HepG2 (cell line): ENCODE results near the gene CLDN5. TPM values are rescaled to one million over a fixed set of nuclear protein-coding genes. Genes with fewer than 3 reads are reported as not detected.
A peak's percentile ranks its signal among the peaks of the same experiment; 100 is the strongest.

Experiments used
- AGO2 ChIP-seq: fragments of 200-400 bp; formaldehyde crosslinking; optimal IDR thresholded peaks from 2 replicates; pipeline ENCODE3; 2017; ENCODE audit warnings: mild to moderate bottlenecking, low read depth, low read length, moderate library complexity
- ASH2L ChIP-seq: fragments of 300-600, 200-600 bp; sonication (generic); IDR thresholded peaks from 2 replicates; pipeline ENCODE4 v1.7.0; 2017; ENCODE audit warnings: low read depth, mild to moderate bottlenecking, moderate library complexity, mixed read lengths, low read length; ENCODE audit not compliant: insufficient read length
- CREB1 ChIP-seq, 2 experiments: fragments of 450-650 bp in 1 of 2; IDR thresholded peaks; 2 replicates each; pipeline ENCODE4 v1.6.1; 2016 to 2017; ENCODE audit warnings: control low read depth in 1 of 2, mild to moderate bottlenecking in 1 of 2, missing compliant biosample characterization in 1 of 2, missing genetic modification characterization in 1 of 2
- ESRRA ChIP-seq: sonication (generic); formaldehyde crosslinking; IDR thresholded peaks from 2 replicates; pipeline ENCODE4 v1.5.1; 2020; ENCODE audit warnings: mild to moderate bottlenecking, low read depth, missing genetic modification reagents
- HMGA1 ChIP-seq: sonication (generic); formaldehyde crosslinking; conservative IDR thresholded peaks from 2 replicates; pipeline ENCODE4 v1.4.0; 2020; ENCODE audit warnings: missing genetic modification reagents
- PHB2 ChIP-seq: fragments of 450-650 bp; IDR thresholded peaks from 2 replicates; pipeline ENCODE4 v1.6.1; 2018; ENCODE audit not compliant: partially characterized antibody
- POLR2A ChIP-seq, 2 experiments: IDR thresholded peaks; 2 replicates each; pipeline ENCODE4 v1.6.1; 2011; ENCODE audit warnings: low read depth in 2 of 2, low read length in 2 of 2, mild to moderate bottlenecking in 1 of 2, moderate library complexity in 1 of 2; ENCODE audit not compliant: insufficient read depth in 1 of 2
- RBFOX2 ChIP-seq: fragments of 200-400 bp; formaldehyde crosslinking; IDR thresholded peaks from 2 replicates; pipeline ENCODE4 v1.6.1; 2017; ENCODE audit warnings: low read depth, mild to moderate bottlenecking, low read length
- REXO4 ChIP-seq: sonication (generic); formaldehyde crosslinking; IDR thresholded peaks from 2 replicates; pipeline ENCODE4 v1.8.0; 2022; ENCODE audit warnings: missing genetic modification reagents, mild to moderate bottlenecking, borderline replicate concordance
- RNF2 ChIP-seq: fragments of 450-650 bp; conservative IDR thresholded peaks from 2 replicates; pipeline ENCODE4 v1.6.1; 2016; ENCODE audit warnings: low read depth
- SIN3B ChIP-seq: fragments of 150-350 bp; IDR thresholded peaks from 2 replicates; pipeline ENCODE4 v1.6.1; 2014; ENCODE audit warnings: low read length
- SIX1 ChIP-seq: sonication (generic); formaldehyde crosslinking; IDR thresholded peaks from 2 replicates; pipeline ENCODE4 v1.4.0; 2020; ENCODE audit warnings: missing genetic modification reagents, borderline replicate concordance
- TBL1XR1 ChIP-seq: fragments of 150-350 bp; IDR thresholded peaks from 2 replicates; pipeline ENCODE4 v1.6.1; 2014; ENCODE audit warnings: borderline replicate concordance, low read length; ENCODE audit not compliant: partially characterized antibody
- ZBTB21 ChIP-seq: sonication (generic); formaldehyde crosslinking; IDR thresholded peaks from 2 replicates; pipeline ENCODE4 v1.4.0; 2020; ENCODE audit warnings: missing genetic modification reagents
- ZFP82 ChIP-seq: sonication (generic); formaldehyde crosslinking; IDR thresholded peaks from 2 replicates; pipeline ENCODE4 v1.5.1; 2020; ENCODE audit warnings: mild to moderate bottlenecking, missing genetic modification reagents, borderline replicate concordance
- ZNF354B ChIP-seq: sonication (generic); formaldehyde crosslinking; IDR thresholded peaks from 2 replicates; pipeline ENCODE4 v1.8.0; 2022; ENCODE audit warnings: mild to moderate bottlenecking, missing genetic modification reagents
- ZNF501 ChIP-seq: sonication (generic); formaldehyde crosslinking; IDR thresholded peaks from 2 replicates; pipeline ENCODE4 v1.5.1; 2020; ENCODE audit warnings: mild to moderate bottlenecking, moderate library complexity, missing genetic modification reagents
- ZNF616 ChIP-seq: sonication (generic); formaldehyde crosslinking; IDR thresholded peaks from 2 replicates; pipeline ENCODE4 v1.5.0; 2020; ENCODE audit warnings: low read depth, mild to moderate bottlenecking, missing genetic modification reagents
- ZNF674 ChIP-seq: sonication (generic); formaldehyde crosslinking; IDR thresholded peaks from 2 replicates; pipeline ENCODE4 v1.5.0; 2020; ENCODE audit warnings: low read depth, mild to moderate bottlenecking, missing genetic modification reagents
- ZNF83 ChIP-seq: sonication (generic); formaldehyde crosslinking; IDR thresholded peaks from 2 replicates; pipeline ENCODE4 v1.4.0; 2020; ENCODE audit warnings: missing genetic modification reagents, mild to moderate bottlenecking, borderline replicate concordance
- ZNF841 ChIP-seq: sonication (generic); formaldehyde crosslinking; IDR thresholded peaks from 2 replicates; pipeline ENCODE4 v1.8.1; 2023; ENCODE audit warnings: missing genetic modification reagents, borderline replicate concordance
- ZZZ3 ChIP-seq: sonication (generic); formaldehyde crosslinking; IDR thresholded peaks from 2 replicates; pipeline ENCODE4 v1.4.0; 2020; ENCODE audit warnings: missing genetic modification reagents, mild to moderate bottlenecking, borderline replicate concordance
- polyA plus RNA-seq, 8 experiments: library from polyadenylated mRNA; depleted of rRNA in 3 of 8; stranded (reverse) in 7 of 8; unstranded in 1 of 8; fragments of >200 nt; fragmentation: Illumina TruSeq in 4 of 8; extraction: Trizol in 4 of 8; gene quantifications; 2 replicates each; pipeline versions ENCODE4 v1.2.1 to v1.2.3, GENCODE V29; 2011 to 2016; ENCODE audit warnings: low read depth in 4 of 8, missing spikeins in 1 of 8, mixed read lengths in 1 of 8; ENCODE audit not compliant: insufficient read depth in 1 of 8
- total RNA-seq, 5 experiments: library from RNA; depleted of rRNA; stranded (reverse); fragments of >200 nt; fragmentation: Illumina TruSeq; extraction: Trizol; gene quantifications; 2 replicates each; pipeline ENCODE4 v1.2.3, GENCODE V29; 2016; ENCODE audit warnings: low read depth in 1 of 5
- TF ChIP-seq, protein P1 (sequence below): sonication (generic); formaldehyde crosslinking; IDR thresholded peaks from 2 replicates; pipeline ENCODE4 v1.5.0; 2020; ENCODE audit warnings: mild to moderate bottlenecking, missing genetic modification reagents
- TF ChIP-seq, protein P2 (sequence below): sonication (generic); formaldehyde crosslinking; IDR thresholded peaks from 2 replicates; pipeline ENCODE4 v1.9.0; 2021; ENCODE audit warnings: missing genetic modification reagents, borderline replicate concordance
- TF ChIP-seq, protein P3 (sequence below): sonication (generic); formaldehyde crosslinking; IDR thresholded peaks from 2 replicates; pipeline ENCODE4 v1.4.0; 2020; ENCODE audit warnings: low read depth, mild to moderate bottlenecking, missing genetic modification reagents

Gene CLDN5
- total and polyA plus RNA-seq, 2 of the 13 experiments (the other 11 are each of a cell fraction or from before 2014, with no cell fraction given) = not detected

DNA sequence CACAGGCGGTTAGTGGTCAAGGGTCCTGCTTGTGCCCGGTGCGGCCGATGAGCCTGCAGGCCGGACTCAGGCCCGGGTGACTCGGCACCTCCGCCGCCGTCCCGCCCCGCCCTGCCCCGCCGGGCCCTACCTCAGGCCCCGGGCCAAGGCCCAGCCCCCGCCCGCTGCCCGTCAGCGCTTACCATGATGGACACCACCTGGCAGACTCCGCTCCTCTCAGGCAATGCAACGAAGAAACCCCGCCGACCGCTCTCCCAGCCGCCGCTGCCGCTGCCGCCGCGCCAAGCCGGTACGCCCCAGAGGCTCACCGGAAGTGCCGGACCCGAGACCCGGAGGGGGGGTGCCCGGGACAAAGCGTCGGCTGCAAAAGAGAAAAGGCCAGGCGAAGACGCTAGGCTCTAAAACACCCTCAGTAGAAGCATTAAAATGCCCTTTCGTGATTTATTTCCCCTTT, 45.3 kb downstream of the CLDN5 start, which contains the start of gene UFD1 (continued):
- TF ChIP-seq, protein P1, sequence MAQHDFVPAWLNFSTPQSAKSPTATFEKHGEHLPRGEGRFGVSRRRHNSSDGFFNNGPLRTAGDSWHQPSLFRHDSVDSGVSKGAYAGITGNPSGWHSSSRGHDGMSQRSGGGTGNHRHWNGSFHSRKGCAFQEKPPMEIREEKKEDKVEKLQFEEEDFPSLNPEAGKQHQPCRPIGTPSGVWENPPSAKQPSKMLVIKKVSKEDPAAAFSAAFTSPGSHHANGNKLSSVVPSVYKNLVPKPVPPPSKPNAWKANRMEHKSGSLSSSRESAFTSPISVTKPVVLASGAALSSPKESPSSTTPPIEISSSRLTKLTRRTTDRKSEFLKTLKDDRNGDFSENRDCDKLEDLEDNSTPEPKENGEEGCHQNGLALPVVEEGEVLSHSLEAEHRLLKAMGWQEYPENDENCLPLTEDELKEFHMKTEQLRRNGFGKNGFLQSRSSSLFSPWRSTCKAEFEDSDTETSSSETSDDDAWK (CRISPR knock-in tag) = no peak
- TF ChIP-seq RNF2 = no peak
- no peak for TF ChIP-seq ZNF674 (CRISPR knock-in tag)
- TF ChIP-seq REXO4 (CRISPR knock-in tag) = no peak
- no peak for TF ChIP-seq SIN3B
- peak in 1 of 2 experiments; percentile 60; a peak in 2 of 4 replicates for TF ChIP-seq POLR2A (IDR thresholded peaks at IDR 0.05; ENCODE audit: insufficient read depth in 1 of 2, low read depth in 2 of 2, low read length in 2 of 2)
- no peak for TF ChIP-seq ESRRA
- TF ChIP-seq ZBTB21 (CRISPR knock-in tag) = no peak
- TF ChIP-seq ZZZ3 = no peak
- TF ChIP-seq AGO2 = no peak
- no peak for TF ChIP-seq CREB1 (IDR thresholded peaks at IDR 0.05)
- no peak for TF ChIP-seq CREB1 (CRISPR knock-in tag; IDR thresholded peaks at IDR 0.05)
- TF ChIP-seq, protein P2, sequence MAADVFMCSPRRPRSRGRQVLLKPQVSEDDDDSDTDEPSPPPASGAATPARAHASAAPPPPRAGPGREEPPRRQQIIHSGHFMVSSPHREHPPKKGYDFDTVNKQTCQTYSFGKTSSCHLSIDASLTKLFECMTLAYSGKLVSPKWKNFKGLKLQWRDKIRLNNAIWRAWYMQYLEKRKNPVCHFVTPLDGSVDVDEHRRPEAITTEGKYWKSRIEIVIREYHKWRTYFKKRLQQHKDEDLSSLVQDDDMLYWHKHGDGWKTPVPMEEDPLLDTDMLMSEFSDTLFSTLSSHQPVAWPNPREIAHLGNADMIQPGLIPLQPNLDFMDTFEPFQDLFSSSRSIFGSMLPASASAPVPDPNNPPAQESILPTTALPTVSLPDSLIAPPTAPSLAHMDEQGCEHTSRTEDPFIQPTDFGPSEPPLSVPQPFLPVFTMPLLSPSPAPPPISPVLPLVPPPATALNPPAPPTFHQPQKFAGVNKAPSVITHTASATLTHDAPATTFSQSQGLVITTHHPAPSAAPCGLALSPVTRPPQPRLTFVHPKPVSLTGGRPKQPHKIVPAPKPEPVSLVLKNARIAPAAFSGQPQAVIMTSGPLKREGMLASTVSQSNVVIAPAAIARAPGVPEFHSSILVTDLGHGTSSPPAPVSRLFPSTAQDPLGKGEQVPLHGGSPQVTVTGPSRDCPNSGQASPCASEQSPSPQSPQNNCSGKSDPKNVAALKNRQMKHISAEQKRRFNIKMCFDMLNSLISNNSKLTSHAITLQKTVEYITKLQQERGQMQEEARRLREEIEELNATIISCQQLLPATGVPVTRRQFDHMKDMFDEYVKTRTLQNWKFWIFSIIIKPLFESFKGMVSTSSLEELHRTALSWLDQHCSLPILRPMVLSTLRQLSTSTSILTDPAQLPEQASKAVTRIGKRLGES = no peak
- TF ChIP-seq TBL1XR1 = peak; percentile 4
- TF ChIP-seq ZFP82 (CRISPR knock-in tag) = no peak
- no peak for TF ChIP-seq HMGA1 (CRISPR knock-in tag)
- peak; percentile 80 for TF ChIP-seq RBFOX2
- TF ChIP-seq, protein P3, sequence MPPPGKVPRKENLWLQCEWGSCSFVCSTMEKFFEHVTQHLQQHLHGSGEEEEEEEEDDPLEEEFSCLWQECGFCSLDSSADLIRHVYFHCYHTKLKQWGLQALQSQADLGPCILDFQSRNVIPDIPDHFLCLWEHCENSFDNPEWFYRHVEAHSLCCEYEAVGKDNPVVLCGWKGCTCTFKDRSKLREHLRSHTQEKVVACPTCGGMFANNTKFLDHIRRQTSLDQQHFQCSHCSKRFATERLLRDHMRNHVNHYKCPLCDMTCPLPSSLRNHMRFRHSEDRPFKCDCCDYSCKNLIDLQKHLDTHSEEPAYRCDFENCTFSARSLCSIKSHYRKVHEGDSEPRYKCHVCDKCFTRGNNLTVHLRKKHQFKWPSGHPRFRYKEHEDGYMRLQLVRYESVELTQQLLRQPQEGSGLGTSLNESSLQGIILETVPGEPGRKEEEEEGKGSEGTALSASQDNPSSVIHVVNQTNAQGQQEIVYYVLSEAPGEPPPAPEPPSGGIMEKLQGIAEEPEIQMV = no peak
- no peak for TF ChIP-seq ZNF501 (CRISPR knock-in tag)
- TF ChIP-seq ZNF616 = no peak
- no peak for TF ChIP-seq ZNF354B (CRISPR knock-in tag)
- peak; percentile 76 for TF ChIP-seq ASH2L
- TF ChIP-seq ZNF83 (CRISPR knock-in tag) = no peak
- TF ChIP-seq SIX1 = 0 out of 2 replicates have a peak, but pooled peaks have one; percentile 11
- no peak for TF ChIP-seq ZNF841
- no peak for TF ChIP-seq PHB2
